Measurements from ENCODE around the gene POLG.

GRCh38 chr15:89332446-89332845, 2.2 kb downstream of the POLG start:
- TF ChIP-seq ELK1 (IDR thresholded peaks at IDR 0.05; ENCODE audit: borderline replicate concordance, low read depth, low read length) (no peak), CEBPB (IDR thresholded peaks at IDR 0.05; ENCODE audit: low read depth, low read length) (no peak)
- TF ChIP-seq, protein P1, sequence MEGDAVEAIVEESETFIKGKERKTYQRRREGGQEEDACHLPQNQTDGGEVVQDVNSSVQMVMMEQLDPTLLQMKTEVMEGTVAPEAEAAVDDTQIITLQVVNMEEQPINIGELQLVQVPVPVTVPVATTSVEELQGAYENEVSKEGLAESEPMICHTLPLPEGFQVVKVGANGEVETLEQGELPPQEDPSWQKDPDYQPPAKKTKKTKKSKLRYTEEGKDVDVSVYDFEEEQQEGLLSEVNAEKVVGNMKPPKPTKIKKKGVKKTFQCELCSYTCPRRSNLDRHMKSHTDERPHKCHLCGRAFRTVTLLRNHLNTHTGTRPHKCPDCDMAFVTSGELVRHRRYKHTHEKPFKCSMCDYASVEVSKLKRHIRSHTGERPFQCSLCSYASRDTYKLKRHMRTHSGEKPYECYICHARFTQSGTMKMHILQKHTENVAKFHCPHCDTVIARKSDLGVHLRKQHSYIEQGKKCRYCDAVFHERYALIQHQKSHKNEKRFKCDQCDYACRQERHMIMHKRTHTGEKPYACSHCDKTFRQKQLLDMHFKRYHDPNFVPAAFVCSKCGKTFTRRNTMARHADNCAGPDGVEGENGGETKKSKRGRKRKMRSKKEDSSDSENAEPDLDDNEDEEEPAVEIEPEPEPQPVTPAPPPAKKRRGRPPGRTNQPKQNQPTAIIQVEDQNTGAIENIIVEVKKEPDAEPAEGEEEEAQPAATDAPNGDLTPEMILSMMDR (conservative IDR thresholded peaks at IDR 0.05; ENCODE audit: low read depth, low read length): peak; percentile 32; the same call in 1 of the 2 replicates

Measured in IMR-90 (cell line).